Measurements from ENCODE around the gene LPCAT4. TPM values are rescaled to one million over a fixed set of nuclear protein-coding genes. Genes with fewer than 3 reads are reported as not detected.
A peak's percentile ranks its signal among the peaks of the same experiment; 100 is the strongest.

LPCAT4 gene
- total and polyA plus RNA-seq, 4 donors, result 18.1 to 155 (median 69.2) TPM

- H3K4me1 ChIP-seq (ENCODE audit: control insufficient read depth, insufficient read depth, low read length), result peaks cover 26% of the 10 kb centered on the region
- WGBS (ENCODE audit: insufficient coverage), result 100% methylated on average over 3 of the region's 3 CpGs
- no peak overlapping the region for H3K27ac ChIP-seq (ENCODE audit: low read depth, low read length)
Measured at GRCh38 chr15:34339946-34340345, 27.1 kb downstream of the LPCAT4 start.

GRCh38 chr15:34338347-34338746 is 28.6 kb downstream of the LPCAT4 start:
- WGBS (ENCODE audit: insufficient coverage), result 60% methylated on average over 12 of the region's 16 CpGs

More at GRCh38 chr15:34339946-34340345, 27.1 kb downstream of the LPCAT4 start:
- H3K4me3 ChIP-seq (ENCODE audit: low read depth, low read length), result no peak overlapping the region
- DNase-seq (ENCODE audit: low read depth in 4 of 6, low spot score in 6 of 6), result no peak
- H3K27me3 ChIP-seq (ENCODE audit: control insufficient read depth, insufficient read depth, low read length), result no peaks in the 10 kb centered on the region
- peaks cover 11% of the 10 kb centered on the region for H3K36me3 ChIP-seq (ENCODE audit: control insufficient read depth, insufficient read depth, low read length)
- H3K9me3 ChIP-seq (ENCODE audit: control insufficient read depth, insufficient read depth, low read length), result no peaks in the 10 kb centered on the region

GRCh38 chr15:34337557-34338306 is 29.3 kb downstream of the LPCAT4 start, which contains the start of gene SLC12A6:
TSS of gene SLC12A6 (minus strand) at chr15:34337781. CDS start at chr15:34336680, 1,101 bp downstream.
- Histone ChIP-seq H3K27me3 (ENCODE audit: control insufficient read depth, insufficient read depth, low read length) (no peaks in the 10 kb centered on the region), H3K4me1 (ENCODE audit: control insufficient read depth, insufficient read depth, low read length) (peaks cover 26% of the 10 kb centered on the region), H3K27ac (ENCODE audit: low read depth, low read length) (peak within 1 kb of the TSS; percentile 72), H3K9me3 (ENCODE audit: control insufficient read depth, insufficient read depth, low read length) (no peaks in the 10 kb centered on the region), H3K36me3 (ENCODE audit: control insufficient read depth, insufficient read depth, low read length) (peaks cover 11% of the 10 kb centered on the region), H3K4me3 (ENCODE audit: low read depth, low read length) (peak within 1 kb of the TSS; percentile 84)
- peak; percentile 71 to 96 (median 81) for DNase-seq (ENCODE audit: low read depth in 4 of 6, low spot score in 6 of 6)
- under 1% methylated on average over 72 of the region's 78 CpGs for WGBS (ENCODE audit: insufficient coverage)

More at GRCh38 chr15:34338347-34338746, 28.6 kb downstream of the LPCAT4 start:
- Histone ChIP-seq H3K4me3 (ENCODE audit: low read depth, low read length) (peak overlapping the region; percentile 84), H3K9me3 (ENCODE audit: control insufficient read depth, insufficient read depth, low read length) (no peaks in the 10 kb centered on the region), H3K27me3 (ENCODE audit: control insufficient read depth, insufficient read depth, low read length) (no peaks in the 10 kb centered on the region), H3K4me1 (ENCODE audit: control insufficient read depth, insufficient read depth, low read length) (peaks cover 26% of the 10 kb centered on the region), H3K27ac (ENCODE audit: low read depth, low read length) (no peak overlapping the region), H3K36me3 (ENCODE audit: control insufficient read depth, insufficient read depth, low read length) (peaks cover 11% of the 10 kb centered on the region)
- no peak for DNase-seq (ENCODE audit: low read depth in 4 of 6, low spot score in 6 of 6)

GRCh38 chr15:34336991-34337556 is 29.9 kb downstream of the LPCAT4 start:
- 2% methylated on average over 22 of the region's 26 CpGs for WGBS (ENCODE audit: insufficient coverage)
- DNase-seq (ENCODE audit: low read depth in 4 of 6, low spot score in 6 of 6), result no peak
- H3K27ac ChIP-seq (ENCODE audit: low read depth, low read length), result peak overlapping the region; percentile 72
- no peaks in the 10 kb centered on the region for H3K9me3 ChIP-seq (ENCODE audit: control insufficient read depth, insufficient read depth, low read length)
- no peaks in the 10 kb centered on the region for H3K27me3 ChIP-seq (ENCODE audit: control insufficient read depth, insufficient read depth, low read length)
- H3K4me3 ChIP-seq (ENCODE audit: low read depth, low read length), result peak overlapping the region; percentile 84
- H3K4me1 ChIP-seq (ENCODE audit: control insufficient read depth, insufficient read depth, low read length), result peaks cover 22% of the 10 kb centered on the region
- H3K36me3 ChIP-seq (ENCODE audit: control insufficient read depth, insufficient read depth, low read length), result peaks cover 14% of the 10 kb centered on the region

- no peaks in the 10 kb centered on the region for H3K27me3 ChIP-seq (ENCODE audit: control insufficient read depth, insufficient read depth, low read length)
- H3K27ac ChIP-seq (ENCODE audit: low read depth, low read length), result no peak overlapping the region
- peaks cover 14% of the 10 kb centered on the region for H3K36me3 ChIP-seq (ENCODE audit: control insufficient read depth, insufficient read depth, low read length)
- H3K4me1 ChIP-seq (ENCODE audit: control insufficient read depth, insufficient read depth, low read length), result peaks cover 17% of the 10 kb centered on the region
- DNase-seq (ENCODE audit: low read depth in 4 of 6, low spot score in 6 of 6), result no peak
- peak overlapping the region; percentile 84 for H3K4me3 ChIP-seq (ENCODE audit: low read depth, low read length)
- H3K9me3 ChIP-seq (ENCODE audit: control insufficient read depth, insufficient read depth, low read length), result no peaks in the 10 kb centered on the region
- 88% methylated on average over 11 of the region's 16 CpGs for WGBS (ENCODE audit: insufficient coverage)
Measured at GRCh38 chr15:34336231-34336990, 30.6 kb downstream of the LPCAT4 start.

GRCh38 chr15:34335176-34336032 is 31.6 kb downstream of the LPCAT4 start:
- Histone ChIP-seq H3K4me1 (ENCODE audit: control insufficient read depth, insufficient read depth, low read length) (peaks cover 17% of the 10 kb centered on the region), H3K36me3 (ENCODE audit: control insufficient read depth, insufficient read depth, low read length) (peaks cover 7% of the 10 kb centered on the region), H3K27me3 (ENCODE audit: control insufficient read depth, insufficient read depth, low read length) (no peaks in the 10 kb centered on the region), H3K9me3 (ENCODE audit: control insufficient read depth, insufficient read depth, low read length) (no peaks in the 10 kb centered on the region), H3K4me3 (ENCODE audit: low read depth, low read length) (no peak overlapping the region), H3K27ac (ENCODE audit: low read depth, low read length) (no peak overlapping the region)
- no peak for DNase-seq (ENCODE audit: low read depth in 4 of 6, low spot score in 6 of 6)
- 92% methylated on average over 2 of the region's 3 CpGs for WGBS (ENCODE audit: insufficient coverage)

- Histone ChIP-seq H3K36me3 (ENCODE audit: control insufficient read depth, insufficient read depth, low read length) (peaks cover 3% of the 10 kb centered on the region), H3K27me3 (ENCODE audit: control insufficient read depth, insufficient read depth, low read length) (no peaks in the 10 kb centered on the region), H3K27ac (ENCODE audit: low read depth, low read length) (no peak overlapping the region), H3K4me1 (ENCODE audit: control insufficient read depth, insufficient read depth, low read length) (peaks cover 17% of the 10 kb centered on the region), H3K4me3 (ENCODE audit: low read depth, low read length) (no peak overlapping the region), H3K9me3 (ENCODE audit: control insufficient read depth, insufficient read depth, low read length) (no peaks in the 10 kb centered on the region)
- WGBS (ENCODE audit: insufficient coverage), result no CpG with 5 or more reads among the region's 4 CpGs
- DNase-seq (ENCODE audit: low read depth in 4 of 6, low spot score in 6 of 6), result no peak
Measured at GRCh38 chr15:34334672-34335071, 32.3 kb downstream of the LPCAT4 start.

- DNase-seq (ENCODE audit: low read depth in 4 of 6, low spot score in 6 of 6), result no peak
- H3K4me3 ChIP-seq (ENCODE audit: low read depth, low read length), result no peak overlapping the region
- H3K27ac ChIP-seq (ENCODE audit: low read depth, low read length), result no peak overlapping the region
- H3K9me3 ChIP-seq (ENCODE audit: control insufficient read depth, insufficient read depth, low read length), result no peaks in the 10 kb centered on the region
- 100% methylated on average over 2 of the region's 6 CpGs for WGBS (ENCODE audit: insufficient coverage)
- peaks cover 3% of the 10 kb centered on the region for H3K36me3 ChIP-seq (ENCODE audit: control insufficient read depth, insufficient read depth, low read length)
- peaks cover 10% of the 10 kb centered on the region for H3K4me1 ChIP-seq (ENCODE audit: control insufficient read depth, insufficient read depth, low read length)
- H3K27me3 ChIP-seq (ENCODE audit: control insufficient read depth, insufficient read depth, low read length), result no peaks in the 10 kb centered on the region
Measured at GRCh38 chr15:34332553-34333120, 34.4 kb downstream of the LPCAT4 start.

GRCh38 chr15:34331809-34332208 is 35.2 kb downstream of the LPCAT4 start:
- H3K27ac ChIP-seq (ENCODE audit: low read depth, low read length), result no peak overlapping the region
- DNase-seq (ENCODE audit: low read depth in 4 of 6, low spot score in 6 of 6), result no peak
- H3K4me1 ChIP-seq (ENCODE audit: control insufficient read depth, insufficient read depth, low read length), result peaks cover 5% of the 10 kb centered on the region
- no peak overlapping the region for H3K4me3 ChIP-seq (ENCODE audit: low read depth, low read length)
- no peaks in the 10 kb centered on the region for H3K9me3 ChIP-seq (ENCODE audit: control insufficient read depth, insufficient read depth, low read length)
- H3K36me3 ChIP-seq (ENCODE audit: control insufficient read depth, insufficient read depth, low read length), result peaks cover 3% of the 10 kb centered on the region
- 100% methylated on average over 1 of the region's 2 CpGs for WGBS (ENCODE audit: insufficient coverage)
- no peaks in the 10 kb centered on the region for H3K27me3 ChIP-seq (ENCODE audit: control insufficient read depth, insufficient read depth, low read length)
